ENCODE results near the gene SLC7A6. TPM values are rescaled to one million over a fixed set of nuclear protein-coding genes. Genes with fewer than 3 reads are reported as not detected.

SLC7A6 gene
- total and polyA plus RNA-seq, 2 of the 8 experiments (the other 6 are each of a cell fraction or from before 2014, with no cell fraction given) = 28.0 to 37.8 TPM

DNA sequence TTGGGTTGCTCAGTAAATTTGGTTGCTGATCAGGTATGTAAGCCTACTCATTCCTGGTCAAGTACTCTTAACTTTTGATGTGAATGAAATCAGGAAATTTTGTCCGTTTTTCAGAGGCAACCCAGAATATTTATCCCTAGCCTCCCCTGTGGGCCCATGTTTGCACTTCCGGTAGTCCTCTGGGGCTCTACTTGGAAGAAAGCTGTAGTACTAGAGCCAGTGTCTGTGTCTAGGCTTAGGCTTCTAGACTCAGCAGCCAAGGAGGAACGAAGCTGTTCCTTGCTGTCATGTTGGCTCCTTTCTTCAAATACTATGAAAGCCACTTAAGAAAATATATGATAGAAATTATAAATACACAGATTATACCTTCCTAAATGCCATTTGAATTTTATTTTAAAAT lies 49.6 kb upstream of the SLC7A6 start:
- no peaks in the 10 kb centered on the region for H3K27me3 ChIP-seq (replicated peaks in 1 of 4; ENCODE audit: control insufficient read depth in 3 of 4, extremely low read depth in 1 of 4, insufficient read depth in 3 of 4, low read length in 3 of 4)
- no peaks in the 10 kb centered on the region for H3K4me1 ChIP-seq (replicated peaks in 1 of 4; ENCODE audit: control insufficient read depth in 3 of 4, insufficient read depth in 4 of 4, low read length in 3 of 4)
- H3K23ac ChIP-seq (ENCODE audit: insufficient read length) = no peak overlapping the region
- no peaks in the 10 kb centered on the region; a peak in 1 of 8 replicates for H3K36me3 ChIP-seq (ENCODE audit: control insufficient read depth in 2 of 4, insufficient read depth in 4 of 4, low read length in 3 of 4)
- no peak overlapping the region for H3K14ac ChIP-seq (ENCODE audit: insufficient read length)
- H3K23me2 ChIP-seq (ENCODE audit: low read depth, low read length) = no peaks in the 10 kb centered on the region
- H4K8ac ChIP-seq (ENCODE audit: extremely low read depth, insufficient read depth, low read length) = no peak overlapping the region
- no peak for FAIRE-seq
- H2BK5ac ChIP-seq (ENCODE audit: low read depth, low read length) = no peak overlapping the region
- H3K4ac ChIP-seq (replicated peaks; ENCODE audit: insufficient read length, low read depth, low read length) = no peak overlapping the region
- H3K9me3 ChIP-seq (ENCODE audit: insufficient read depth in 2 of 2, low read depth in 1 of 2, low read length in 1 of 2) = no peaks in the 10 kb centered on the region
- H3K4me3 ChIP-seq (ENCODE audit: extremely low read depth in 1 of 4, insufficient read depth in 2 of 4, low read depth in 3 of 4, low read length in 4 of 4) = no peak overlapping the region
- no peaks in the 10 kb centered on the region for H3K79me2 ChIP-seq (ENCODE audit: control insufficient read depth in 1 of 2, insufficient read depth in 2 of 2, low read length in 2 of 2)
- no peaks in the 10 kb centered on the region for H4K20me1 ChIP-seq (replicated peaks in 1 of 2; ENCODE audit: control insufficient read depth in 1 of 2, insufficient read depth in 2 of 2, low read length in 2 of 2)
- no peak overlapping the region for H2BK120ac ChIP-seq (replicated peaks; ENCODE audit: low read depth, low read length)
- H3K4me2 ChIP-seq (ENCODE audit: insufficient read depth in 1 of 2, low read depth in 2 of 2, low read length in 2 of 2) = no peak overlapping the region
- H3K27ac ChIP-seq (ENCODE audit: low read depth, low read length) = no peak overlapping the region
- no peaks in the 10 kb centered on the region for H3K79me1 ChIP-seq (ENCODE audit: low read depth, low read length)
- H3K9ac ChIP-seq (replicated peaks in 1 of 4; ENCODE audit: extremely low read depth in 1 of 4, low read depth in 3 of 4, low read length in 3 of 4) = no peak overlapping the region
- no peak for DNase-seq (ENCODE audit: low read depth in 1 of 2, low spot score in 2 of 2)
- no peak overlapping the region for H3K56ac ChIP-seq (replicated peaks; ENCODE audit: insufficient read length, low read depth, low read length)
- no peak overlapping the region for H4K5ac ChIP-seq (ENCODE audit: insufficient read length, low read depth, low read length)
- H4K91ac ChIP-seq (replicated peaks; ENCODE audit: insufficient read length, low read length) = no peak overlapping the region
- WGBS, 2 experiments (ENCODE audit: extremely low coverage in 1 of 2, insufficient coverage in 1 of 2, insufficient read length in 1 of 2, insufficient replicate concordance in 2 of 2, low coverage in 1 of 2, low lambda C conversion rate in 2 of 2, missing lambda C conversion rate in 1 of 2) = 89% methylated on average over 3 of the region's 3 CpGs; no CpG with 5 or more reads in 1 of the 2 experiments
- ChIA-PET POLR2A (ENCODE audit: partially characterized antibody) (interaction anchor here (1.0 kb wide), 1 partner anchor 15 kb away, joined by 3 read pairs; no protein-coding TSS in a partner anchor), CTCF (ENCODE audit: partially characterized antibody) (no interaction called here)
- no peak overlapping the region for H2AK5ac ChIP-seq (ENCODE audit: low read depth, low read length)
- no peak overlapping the region for H2BK20ac ChIP-seq (ENCODE audit: low read length)
- H3K18ac ChIP-seq (ENCODE audit: extremely low read depth, low read length) = no peak overlapping the region
- H2BK12ac ChIP-seq (ENCODE audit: low read depth, low read length) = no peak overlapping the region
- no peak overlapping the region for H2BK15ac ChIP-seq (ENCODE audit: low read length)
- H2AFZ ChIP-seq (ENCODE audit: low read length) = no peak overlapping the region
- TF ChIP-seq NANOG (IDR thresholded peaks at IDR 0.05; ENCODE audit: insufficient read depth, low read depth, low read length, poor library complexity, severe bottlenecking) (no peak), CTCF (IDR thresholded peaks at IDR 0.05; ENCODE audit: control extremely low read depth in 1 of 3, insufficient read depth in 1 of 3, low read depth in 1 of 3, low read length in 3 of 3) (no peak), RXRA (IDR thresholded peaks at IDR 0.05; ENCODE audit: insufficient read depth, low read depth, low read length) (no peak), ATF2 (IDR thresholded peaks at IDR 0.05; ENCODE audit: low read length) (no peak), JUND (IDR thresholded peaks at IDR 0.05; ENCODE audit: low read length) (no peak), EGR1 (IDR thresholded peaks at IDR 0.05; ENCODE audit: borderline replicate concordance, low read depth, low read length) (no peak), SRF (IDR thresholded peaks at IDR 0.05; ENCODE audit: low read depth, low read length) (no peak), SP1 (IDR thresholded peaks at IDR 0.05; ENCODE audit: low read depth, low read length) (no peak), BRCA1 (IDR thresholded peaks at IDR 0.05; ENCODE audit: low read depth, low read length) (no peak), EZH2 (IDR thresholded peaks at IDR 0.05; ENCODE audit: low read depth, low read length, severe bottlenecking) (no peak)
